NCI-H2107 (cell line): ENCODE measurements around the gene EOLA1.
"Not testable (repeated sequence)": the region's sequence is repeated elsewhere in the genome, so short reads cannot be mapped to it uniquely, and the experiment has no call there.

Experiments
- DNase-seq: peaks from one replicate; lab custom pipeline; 2025; lab: John Stamatoyannopoulos, UW

Gene EOLA1

GRCh38 chrX:149540621-149541520 lies at the start of gene EOLA1:
EOLA1 (plus strand) TSS chrX:149541012; CDS start chrX:149545631, 4,619 bp downstream.
- DNase-seq, result peak; percentile 90

DNA sequence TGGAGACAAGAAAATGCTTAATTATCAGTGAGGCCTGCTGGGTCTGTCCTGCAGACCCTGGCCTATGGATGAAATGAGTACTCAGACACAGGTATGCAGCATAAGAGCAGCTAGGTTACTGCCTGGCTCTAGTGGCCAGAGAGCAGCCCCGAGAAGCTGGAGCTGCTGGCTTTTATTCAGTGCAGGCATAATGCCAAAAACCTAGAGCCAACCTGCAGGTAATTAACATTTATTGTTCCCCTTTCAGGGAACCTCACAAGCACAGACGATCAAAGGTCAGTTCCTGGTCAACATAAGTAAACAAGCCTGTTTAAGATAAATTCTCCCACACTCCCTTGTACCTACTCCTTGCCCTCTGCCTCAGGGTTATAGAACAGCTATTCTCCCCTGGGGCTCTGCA lies 49.0 kb upstream of the EOLA1 start:
- DNase-seq, result no peak

GRCh38 chrX:149493567-149494562 lies 46.9 kb upstream of the EOLA1 start:
- no peak for DNase-seq

DNA sequence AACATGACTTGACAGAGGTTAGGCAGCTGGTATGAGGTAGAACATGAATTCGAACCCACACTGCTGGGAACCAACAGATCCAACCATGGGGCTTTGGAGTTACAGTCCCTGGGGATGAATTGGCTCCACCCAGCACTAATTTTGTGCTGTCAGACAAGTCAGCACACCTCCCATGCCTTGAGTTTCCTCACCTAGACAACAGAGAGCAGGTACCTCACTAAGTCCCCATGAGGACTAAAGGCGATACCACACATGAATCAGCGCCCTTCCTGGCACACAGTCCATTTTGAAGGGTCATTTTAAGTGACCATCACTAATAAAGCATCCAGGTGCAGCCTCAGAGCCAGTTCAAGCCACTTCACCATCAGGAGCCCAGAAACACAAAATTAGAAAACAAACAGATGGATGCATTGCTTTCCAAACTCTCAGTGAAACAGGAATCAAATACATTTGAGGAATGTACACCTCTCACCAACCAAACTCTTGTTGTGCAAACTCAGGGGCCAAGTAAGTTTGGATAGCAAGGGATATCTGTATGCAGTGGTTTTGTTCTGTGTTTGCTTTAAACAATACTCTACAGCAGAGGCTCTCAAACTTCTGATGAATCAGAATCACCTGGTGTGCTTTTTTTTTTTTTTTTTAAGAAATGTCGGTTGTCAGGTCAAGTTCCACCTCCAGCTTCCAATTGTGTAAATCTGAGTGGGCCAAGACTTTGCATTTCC lies 45.8 kb upstream of the EOLA1 start:
- no peak for DNase-seq

DNA sequence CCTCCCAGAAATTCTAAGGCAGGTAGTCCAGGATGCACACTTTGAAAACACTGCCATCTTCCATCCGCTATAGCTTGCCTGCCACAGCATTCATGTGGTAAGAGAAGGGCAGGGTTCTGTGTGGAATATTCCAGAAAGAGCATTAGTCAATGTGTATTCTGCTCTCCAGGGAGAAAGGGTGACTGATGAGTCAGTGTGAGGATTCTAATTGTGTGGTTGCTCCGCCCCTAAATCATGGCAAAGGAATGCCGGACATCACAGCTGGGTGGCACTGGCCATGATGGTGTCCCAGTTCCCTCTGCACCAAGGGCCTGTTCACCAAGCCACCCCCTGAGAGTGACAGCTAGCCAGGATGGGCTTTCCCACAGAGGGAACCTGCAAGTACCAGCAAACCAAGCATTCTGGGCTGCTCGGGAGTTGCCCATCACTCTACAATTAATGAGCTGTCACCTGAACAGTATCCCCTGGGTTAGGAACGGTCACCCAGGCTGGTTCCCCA lies 45.2 kb upstream of the EOLA1 start:
- DNase-seq, result no peak

DNA sequence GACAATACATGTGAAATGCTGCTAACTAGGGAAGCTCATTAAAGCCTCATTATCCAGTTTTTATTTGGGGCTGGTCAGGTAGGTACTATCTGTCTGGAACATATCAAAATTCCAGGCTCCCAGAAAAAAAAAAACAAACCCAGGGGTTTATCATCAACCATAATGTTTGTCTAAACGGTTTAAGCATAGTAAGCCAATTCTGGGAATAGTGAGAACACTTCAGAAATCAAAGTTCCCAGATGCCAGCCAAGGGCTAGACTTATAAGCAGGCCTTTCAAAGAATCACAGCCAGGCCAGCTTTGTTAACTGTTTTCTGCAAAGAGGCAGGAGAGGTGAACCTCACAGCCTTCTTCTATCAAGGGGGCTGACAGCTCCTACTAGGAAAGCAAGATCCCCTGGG lies 43.8 kb upstream of the EOLA1 start:
- DNase-seq, result no peak

GRCh38 chrX:149497626-149498025 lies 43.2 kb upstream of the EOLA1 start:
- no peak for DNase-seq

DNA sequence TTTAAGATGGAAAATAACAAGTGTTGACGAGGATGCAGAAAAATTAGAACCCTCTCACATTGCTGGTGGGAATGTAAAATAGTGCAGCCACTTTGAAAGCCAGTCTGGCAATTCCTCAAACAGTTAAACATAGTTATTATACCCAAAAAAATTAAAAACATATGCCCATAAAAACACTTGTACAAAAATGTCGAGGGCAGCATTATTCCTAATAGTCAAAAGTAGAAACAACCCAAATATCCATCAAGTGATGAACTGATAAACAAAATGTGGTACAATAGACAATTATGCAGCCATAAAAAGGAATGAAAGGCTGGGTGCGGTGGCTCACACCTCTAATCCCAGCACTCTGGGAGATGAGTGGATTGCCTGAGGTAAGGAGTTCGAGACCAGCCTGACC lies 42.0 kb upstream of the EOLA1 start:
- no peak for DNase-seq

GRCh38 chrX:149499766-149500165 lies 41.0 kb upstream of the EOLA1 start:
- DNase-seq, result no peak

DNA sequence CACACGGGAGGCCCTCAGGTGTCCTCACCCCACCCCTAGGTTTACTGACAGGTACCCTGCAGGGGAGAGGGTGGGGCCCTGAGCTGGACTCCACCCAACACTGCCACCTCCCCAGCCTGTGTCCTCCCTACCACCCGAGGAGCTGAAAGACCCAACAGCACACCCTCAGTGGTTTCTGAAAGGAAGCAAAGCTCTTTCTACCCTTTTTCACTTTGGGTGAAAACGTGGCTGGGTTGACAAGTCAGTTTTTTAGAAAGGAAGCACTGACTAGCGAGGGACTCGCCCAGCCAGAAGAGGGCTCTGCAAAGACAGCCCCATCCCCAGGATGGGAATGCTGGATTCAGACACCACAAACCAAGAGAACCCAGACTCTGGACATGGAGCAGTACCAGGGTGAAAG lies 37.9 kb upstream of the EOLA1 start:
- DNase-seq, result not testable (repeated sequence)

GRCh38 chrX:149503446-149503845 lies 37.4 kb upstream of the EOLA1 start:
- DNase-seq, result not testable (repeated sequence)

DNA sequence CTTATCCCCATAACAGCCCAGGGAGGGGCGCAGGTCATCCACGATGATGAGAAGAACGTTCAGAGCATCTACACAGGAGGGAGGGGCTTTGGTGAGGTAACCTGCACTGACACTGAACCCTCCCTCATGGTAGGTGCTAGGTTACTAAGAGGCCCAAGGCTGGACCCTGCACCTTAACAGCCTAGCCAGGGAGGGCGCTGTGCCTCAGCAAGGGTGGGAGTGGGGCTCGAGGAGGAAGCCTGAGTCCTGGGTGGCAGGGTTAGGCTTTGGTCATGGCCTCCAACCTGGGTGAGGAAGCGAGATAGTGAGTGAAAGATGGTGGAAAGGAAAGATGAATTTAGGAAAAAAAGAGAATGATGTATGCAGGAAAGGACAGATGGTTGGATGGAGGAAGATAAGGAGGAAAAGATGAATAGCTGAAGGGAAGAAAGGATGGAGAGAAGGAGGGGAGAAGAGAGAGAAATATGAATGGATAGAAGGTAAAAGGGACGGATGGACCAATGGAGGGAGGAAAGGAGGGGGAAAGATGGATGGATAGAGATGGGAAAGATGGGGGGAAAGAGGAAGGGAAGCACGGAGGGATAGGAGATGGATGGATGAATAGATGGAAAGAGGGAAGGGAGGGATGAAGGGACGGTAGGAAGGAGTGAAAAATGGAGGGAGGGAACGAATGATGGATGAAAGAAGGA lies 36.4 kb upstream of the EOLA1 start:
- DNase-seq, result no peak

DNA sequence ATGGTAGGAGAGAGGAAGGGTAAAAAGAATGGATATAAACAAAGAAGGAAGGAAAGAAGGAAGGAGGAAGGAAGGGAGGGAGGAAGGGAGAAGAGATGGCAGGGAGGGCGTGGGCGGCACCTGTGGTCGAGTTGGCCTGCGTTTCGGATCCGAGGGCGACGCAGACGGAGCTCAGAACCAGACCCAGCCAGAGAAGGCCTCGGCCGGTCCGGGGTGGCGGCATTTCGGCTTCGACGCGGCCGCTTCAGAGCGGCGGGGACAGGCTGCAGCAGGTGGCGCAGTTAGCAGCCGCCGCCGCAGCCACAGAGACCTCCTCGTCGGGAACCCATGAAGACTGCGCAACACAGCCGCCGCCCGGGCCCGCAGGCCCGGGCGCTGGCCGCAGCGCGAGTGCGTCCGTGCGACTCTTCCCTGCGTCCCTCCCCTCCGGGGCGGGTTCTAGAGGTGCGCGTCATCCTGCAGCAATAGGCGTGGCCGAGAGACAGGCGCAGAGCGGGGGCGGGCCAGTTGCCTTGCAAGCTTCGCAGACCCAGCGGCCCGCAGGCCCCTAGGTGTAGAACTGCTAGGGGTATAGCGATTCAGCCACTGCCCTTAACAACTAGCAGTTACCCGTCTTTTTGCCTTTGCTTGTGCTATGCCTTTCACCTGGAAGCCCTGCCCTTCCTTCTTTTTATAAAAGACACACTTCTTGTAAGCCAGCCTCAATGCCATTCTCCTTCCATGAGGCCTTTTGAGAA lies 35.7 kb upstream of the EOLA1 start, which contains the start of gene IDS:
Gene IDS, minus strand, starts transcription at position 392 of the 737 bp plus-strand sequence. Its CDS starts 169 bp downstream, at position 223.
- DNase-seq, result peak; percentile 76

DNA sequence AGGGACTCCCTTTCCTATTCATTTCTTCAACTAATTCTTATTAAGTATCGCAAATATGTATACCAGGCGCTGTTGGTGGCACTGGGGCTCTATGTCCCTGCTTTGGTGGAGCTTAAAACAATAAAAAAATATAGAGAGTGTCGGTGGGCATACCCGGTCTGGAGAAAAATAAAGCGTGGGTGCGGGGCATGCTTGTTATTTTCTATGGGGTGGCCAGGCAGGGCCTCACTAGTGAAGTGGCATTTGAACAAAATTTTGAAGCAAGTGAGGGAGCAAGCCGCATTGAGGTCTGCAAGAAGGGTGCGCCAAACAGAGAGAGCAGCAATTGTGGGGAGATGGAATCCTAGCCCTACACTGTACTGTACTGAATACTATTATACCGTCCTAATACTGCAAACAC lies 35.1 kb upstream of the EOLA1 start:
- DNase-seq, result no peak

DNA sequence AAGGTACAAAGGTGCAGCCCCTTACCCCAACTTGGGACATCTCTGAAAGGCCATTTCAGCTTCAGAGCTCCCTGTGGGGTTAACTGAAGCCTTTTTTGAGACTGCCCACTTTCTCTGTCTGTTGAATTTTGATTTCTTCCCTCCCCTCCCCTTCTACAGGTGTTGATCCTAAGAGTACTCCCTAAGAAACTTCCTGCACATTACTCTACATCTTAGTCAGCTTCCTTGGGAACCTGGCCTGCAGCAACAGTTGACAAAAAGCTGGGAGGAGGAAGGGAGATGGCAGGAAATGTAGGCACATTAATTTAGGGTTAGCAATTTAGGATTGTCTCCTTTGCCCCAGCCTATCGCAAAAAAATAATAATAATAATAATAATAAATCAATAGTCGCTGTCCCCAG lies 34.5 kb upstream of the EOLA1 start:
- no peak for DNase-seq

DNA sequence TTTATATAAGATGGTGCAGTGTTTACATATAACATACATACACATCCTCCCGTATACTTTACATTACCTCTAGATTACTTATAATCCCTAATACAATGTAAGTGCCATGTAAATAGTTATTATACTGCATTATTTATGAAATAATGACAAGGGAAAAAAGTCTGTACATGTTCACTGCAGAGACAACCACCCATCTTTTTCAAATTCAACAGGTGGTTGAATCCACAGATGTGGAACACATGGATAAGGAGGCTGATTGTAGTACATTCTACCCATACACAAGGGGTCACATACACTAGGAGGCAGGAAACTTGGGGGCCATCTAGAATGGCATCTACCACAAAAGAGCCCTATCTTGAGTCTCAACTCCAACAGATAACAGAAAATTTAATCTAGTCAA lies 32.3 kb upstream of the EOLA1 start:
- DNase-seq, result no peak

DNA sequence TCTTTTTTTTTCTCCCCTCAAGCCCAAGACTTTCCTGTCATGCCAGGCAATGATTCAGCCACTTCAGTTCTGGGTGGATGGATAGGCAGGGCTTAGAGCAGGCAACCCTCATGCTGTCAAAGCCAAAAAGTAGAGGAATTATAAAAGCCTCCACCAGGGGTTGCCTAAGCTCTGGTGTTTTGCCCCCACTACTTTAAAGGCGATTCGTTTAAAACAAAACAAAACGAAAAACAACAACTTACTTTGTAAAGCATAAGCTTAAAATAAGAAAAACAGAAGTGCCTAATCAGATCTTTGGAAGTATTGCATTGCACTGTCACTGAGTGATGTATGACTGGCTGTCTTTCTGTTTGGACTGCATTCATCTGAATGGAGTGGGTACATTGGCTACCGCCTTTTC lies 30.4 kb upstream of the EOLA1 start:
- DNase-seq, result no peak

DNA sequence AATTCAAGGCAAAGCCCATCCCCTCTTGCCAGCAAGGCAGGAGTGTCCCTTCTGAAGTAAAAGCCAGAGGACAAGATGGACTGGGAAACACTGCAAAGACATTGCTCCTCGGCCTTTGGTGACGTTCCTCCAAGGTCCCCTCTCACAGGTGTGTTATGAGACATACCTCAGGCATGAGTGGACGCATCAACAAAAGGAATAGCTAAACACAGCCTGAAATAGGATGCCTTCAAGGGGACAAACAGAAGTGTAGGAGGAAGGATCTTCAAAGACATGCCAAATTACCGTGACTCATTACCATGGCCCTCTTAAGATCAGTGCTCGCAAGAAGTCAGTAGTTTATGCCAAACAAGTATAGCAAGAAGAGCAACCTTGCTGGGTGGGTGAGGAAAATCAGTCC lies 29.7 kb upstream of the EOLA1 start:
- DNase-seq, result no peak

- DNase-seq, result peak; percentile 1
Observed at GRCh38 chrX:149512225-149512885, 28.5 kb upstream of the EOLA1 start.
